Suppressor macrophage (primary cell): ENCODE measurements around the gene PABPN1L.
"Not testable (repeated sequence)": the region's sequence is repeated elsewhere in the genome, so short reads cannot be mapped to it uniquely, and the experiment has no call there.

ENCODE experiments used
- DNase-seq, 4 experiments: peaks; one replicate each; pipeline ENCODE4 v3.0.0-alpha.2; 2020 to 2022

The PABPN1L gene

DNA sequence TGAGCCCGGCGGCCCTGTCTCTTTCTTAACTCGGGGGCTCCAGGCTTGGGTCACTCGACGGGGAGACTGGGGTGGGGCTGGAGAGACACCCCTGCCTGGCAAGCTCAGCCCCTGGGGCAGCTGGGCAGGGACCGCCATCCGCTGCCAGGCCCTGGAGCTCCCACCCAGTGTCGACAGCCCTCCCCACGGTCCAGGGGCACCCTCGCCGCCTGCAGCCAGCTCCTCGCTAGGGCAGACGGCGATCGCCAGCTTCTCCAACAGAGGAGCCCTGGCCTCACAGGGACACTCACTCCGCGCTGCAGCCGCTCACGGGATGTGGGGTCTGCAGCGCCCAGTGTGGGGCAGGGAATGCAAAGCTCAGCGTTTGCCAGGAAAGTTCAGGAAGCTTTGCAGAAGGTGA lies 38.7 kb downstream of the PABPN1L start:
- DNase-seq: no peak

DNA sequence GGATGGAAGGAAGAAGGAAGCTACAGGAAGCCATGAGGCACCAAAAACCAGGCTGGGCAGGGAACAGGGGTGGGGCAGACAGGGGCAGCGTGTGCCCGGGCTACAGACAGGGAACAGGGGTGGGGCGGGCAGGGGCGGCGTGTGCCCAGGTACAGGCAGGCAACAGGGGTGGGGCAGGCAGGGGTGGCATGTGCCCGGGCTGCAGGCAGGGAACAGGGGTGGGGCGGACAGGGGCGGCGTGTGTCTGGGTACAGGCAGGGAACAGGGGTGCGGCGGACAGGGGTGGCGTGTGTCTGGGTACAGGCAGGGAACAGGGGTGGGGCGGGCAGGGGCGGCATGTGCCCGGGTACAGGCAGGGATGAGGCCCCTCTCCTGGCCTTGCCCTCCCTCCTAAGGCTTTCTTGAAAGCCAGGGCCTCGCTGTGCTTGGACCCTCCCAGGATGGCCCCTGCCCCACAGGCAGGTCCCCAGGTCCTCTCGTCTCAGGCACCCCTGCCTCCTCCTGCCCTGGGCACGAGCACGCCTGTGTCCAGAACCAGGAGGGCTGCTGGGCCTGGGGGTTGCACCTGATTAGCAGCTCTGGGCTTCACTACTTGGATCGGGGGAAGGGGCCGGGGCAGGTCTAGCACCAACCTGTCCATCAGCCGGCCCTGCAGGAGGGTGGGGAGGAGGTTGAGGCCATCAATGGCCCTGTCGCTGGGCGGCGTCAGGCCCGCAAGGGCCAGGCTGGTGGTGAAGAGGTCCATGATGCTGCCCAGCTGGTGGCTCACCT lies 40.2 kb downstream of the PABPN1L start:
- no peak for DNase-seq

DNA sequence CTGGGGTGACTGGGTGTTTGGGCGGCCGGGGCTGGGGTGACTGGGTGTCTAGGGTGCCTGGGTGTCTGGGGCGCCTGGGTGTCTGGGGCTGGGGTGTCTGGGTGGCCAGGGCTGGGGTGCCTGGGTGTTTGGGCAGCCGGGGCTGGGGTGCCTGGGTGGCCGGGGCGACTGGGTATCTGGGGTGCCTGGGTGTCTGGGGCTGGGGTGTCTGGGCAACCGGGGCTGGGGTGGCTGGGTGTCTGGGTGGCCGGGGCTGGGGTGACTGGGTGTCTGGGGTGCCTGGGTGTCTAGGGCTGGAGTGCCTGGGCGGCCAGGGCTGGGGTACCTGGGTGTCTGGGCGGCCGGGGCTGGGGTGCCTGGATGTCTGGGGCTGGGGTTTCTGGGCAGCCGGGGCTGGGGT lies 41.3 kb downstream of the PABPN1L start:
- no peak for DNase-seq

DNA sequence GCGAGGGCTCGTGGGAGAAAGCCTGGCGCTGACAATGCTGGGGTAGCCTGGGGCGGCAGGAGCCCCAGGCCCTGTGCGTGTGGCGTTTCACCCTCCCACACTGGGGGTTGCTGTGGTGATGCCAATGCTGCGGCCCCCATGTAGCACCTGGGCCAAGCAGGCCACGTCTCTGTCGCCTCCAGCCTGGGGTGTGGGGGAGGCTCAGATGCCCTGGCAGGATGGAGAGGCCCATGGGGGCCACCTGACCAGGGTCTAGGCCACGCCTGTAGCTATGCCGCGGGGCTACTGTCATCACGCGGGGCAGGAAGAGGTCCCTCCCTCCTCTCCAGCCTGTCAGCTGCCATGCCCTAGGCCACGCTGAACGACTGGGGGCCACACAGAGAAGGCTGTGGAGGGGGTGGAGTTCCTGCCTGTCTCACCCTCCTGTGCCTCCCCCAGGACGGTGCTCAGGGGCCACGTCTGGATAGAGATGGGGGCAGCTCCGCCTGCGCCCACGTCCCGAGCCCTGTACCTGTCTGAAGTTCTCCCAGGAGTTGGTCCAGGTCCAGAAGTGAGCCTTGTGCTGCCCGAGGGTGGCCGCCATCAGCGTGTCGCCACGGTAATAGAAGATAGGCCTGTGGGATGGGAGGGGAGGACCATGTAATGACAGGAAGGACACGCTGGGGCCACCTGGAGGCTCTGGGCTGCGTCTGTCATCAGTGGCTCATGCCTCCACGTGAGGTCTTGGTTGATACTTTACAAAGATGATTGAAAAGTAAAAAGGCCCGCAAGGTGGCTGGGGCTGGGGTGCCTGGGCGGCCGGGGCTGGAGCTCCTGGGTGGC lies 42.0 kb downstream of the PABPN1L start:
- DNase-seq: peak in 1 of 4 experiments; percentile 1

DNA sequence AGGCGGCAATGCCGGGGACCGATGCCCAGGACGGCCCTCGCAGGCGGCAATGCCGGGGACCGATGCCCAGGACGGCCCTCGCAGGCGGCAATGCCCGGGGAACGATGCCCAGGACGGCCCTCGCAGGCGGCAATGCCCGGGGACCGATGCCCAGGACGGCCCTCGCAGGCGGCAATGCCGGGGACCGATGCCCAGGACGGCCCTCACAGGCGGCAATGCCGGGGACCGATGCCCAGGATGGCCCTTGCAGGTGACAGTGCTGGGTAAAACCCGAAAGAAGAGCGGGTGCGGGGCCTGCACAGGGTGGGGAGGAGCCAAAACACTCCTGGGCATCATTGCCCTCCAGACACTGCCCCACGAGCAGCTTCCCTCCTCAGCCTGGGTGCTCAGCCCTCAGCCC lies 42.8 kb downstream of the PABPN1L start:
- not testable (repeated sequence) for DNase-seq

DNA sequence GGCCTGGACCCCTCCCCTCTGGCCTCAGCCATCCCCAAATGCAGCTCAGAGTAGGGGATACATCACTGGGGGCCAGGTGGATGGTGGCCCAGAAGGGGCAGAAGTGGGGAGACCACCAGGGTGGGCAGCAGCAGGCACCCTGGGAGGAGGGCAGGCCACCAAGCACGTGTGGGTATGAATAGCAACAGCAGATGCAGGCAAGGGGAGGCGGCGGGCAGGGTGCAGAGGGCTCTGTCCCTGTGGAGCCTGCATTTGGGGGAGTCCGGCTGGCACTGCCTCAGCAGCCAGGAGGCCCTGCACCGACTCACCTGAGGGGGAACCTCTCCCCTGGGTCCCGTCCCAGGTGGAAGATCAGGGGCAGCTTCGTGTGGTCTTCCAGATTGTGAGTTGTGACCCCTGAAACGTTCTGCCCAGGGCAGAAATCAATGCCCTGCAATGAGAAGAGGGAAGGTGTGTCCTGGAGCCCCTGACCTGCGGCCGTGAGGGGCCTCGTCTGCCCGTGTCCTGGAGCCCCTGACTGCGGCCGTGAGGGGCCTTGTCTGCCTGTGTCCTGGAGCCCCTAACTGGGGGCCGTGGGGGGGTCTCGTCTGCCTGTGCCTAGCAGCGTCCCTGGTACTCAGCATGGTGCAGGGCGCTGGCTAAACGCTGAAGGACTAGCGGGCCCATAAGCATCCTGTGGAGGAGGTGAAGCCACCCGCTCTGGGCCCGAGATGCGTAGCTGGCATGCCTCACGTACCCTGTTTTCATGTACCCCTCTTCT lies 44.0 kb downstream of the PABPN1L start:
- DNase-seq: no peak

DNA sequence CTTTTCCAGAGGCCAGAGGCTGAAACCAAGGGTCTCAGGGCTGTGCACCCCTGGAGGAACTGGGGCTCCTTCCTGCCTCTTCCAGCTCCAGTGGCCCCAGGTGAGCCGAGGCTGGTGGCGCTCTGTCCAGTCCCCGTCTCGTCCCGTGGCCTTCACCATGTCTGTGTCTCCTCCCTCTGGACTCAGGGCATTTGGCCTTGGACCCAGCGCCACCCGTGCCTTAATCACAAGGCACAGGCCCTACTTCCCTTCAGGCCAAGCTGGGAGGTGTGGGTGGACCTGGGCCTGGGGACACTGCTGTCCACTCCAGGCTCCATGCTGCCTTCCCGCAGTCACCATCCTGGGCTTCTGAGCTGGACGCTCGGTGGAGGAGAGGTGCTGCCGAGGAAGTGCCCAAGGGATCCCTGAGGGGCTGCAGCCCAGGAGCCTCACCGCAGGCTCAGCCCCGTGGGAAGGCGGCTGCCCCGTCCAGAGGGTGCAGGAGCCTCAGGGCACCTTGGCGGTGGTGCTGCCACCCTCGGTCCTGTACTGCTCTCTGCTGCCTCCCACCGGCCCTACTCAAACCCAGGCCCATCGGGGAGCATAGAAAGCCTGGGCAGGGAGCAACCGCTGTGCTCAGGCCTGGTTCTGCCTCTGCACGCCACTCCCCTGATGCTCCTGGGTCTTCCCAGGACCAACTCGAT lies 45.2 kb downstream of the PABPN1L start:
- DNase-seq: no peak

DNA sequence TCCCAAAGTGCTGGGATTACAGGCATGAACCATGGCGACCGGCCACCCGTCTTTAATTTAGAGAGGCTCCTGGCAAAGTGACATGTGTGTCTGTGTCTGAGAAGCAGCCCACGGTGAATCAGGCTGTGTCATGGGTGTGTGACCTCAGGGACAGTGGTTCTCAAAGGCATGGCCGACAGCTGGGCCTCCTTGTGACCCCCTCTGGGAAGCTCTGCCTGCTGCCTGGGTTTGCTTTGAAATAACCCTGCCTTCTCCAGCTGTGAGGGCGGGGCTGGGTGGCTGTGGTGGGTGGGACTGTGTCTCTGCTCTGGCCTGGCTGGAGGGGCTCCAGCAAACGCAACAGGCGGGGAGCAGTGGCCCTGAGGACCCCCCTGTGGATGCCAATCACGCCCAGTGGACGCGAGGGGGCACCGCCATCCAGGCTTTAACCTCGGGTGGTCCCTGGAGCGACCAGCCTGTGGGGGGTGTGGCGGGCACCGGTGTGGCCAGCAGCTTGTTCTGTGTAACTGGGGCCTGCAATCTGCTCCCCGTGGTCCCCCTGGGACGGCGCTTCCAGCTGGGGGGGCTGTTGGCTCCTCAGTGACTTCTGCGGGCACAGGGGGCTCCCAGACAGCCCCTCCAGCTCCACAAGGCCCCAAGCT lies 46.0 kb downstream of the PABPN1L start:
- DNase-seq: peak in 1 of 4 experiments; percentile 14

DNA sequence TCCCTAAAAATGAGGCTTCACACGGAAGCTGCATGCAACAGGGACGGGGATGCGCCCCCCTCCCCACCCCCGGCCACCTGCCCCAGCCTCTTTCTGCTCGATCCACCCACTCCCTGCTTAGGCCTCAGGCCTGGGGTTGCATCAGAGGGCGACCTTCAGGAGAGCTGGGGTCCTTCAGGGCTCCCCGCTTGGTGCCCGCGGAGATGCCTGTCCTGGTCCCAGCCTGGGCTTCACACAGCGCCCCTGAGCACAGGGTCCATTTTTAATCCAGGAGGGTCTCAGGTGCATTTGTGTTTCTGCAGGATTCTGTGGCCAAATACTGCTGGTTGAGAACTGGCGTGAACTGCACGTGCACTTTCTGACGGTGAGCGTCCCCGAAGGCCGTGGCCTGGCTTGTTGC lies 47.3 kb downstream of the PABPN1L start:
- no peak for DNase-seq

DNA sequence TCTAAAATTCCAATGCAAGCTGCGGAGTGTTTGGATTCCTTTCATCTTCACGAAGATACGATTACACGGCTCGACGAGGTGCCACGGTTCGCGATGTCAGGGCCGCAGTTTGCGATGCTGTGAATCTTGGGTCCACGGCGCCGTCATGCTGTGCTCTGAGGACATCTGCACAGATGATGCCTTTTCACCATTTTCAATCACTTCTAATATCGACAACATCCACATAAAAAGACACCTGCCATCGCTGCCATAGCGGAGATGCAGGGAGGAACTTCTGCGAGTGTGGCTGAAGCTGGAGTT lies 47.9 kb downstream of the PABPN1L start:
- DNase-seq: no peak

DNA sequence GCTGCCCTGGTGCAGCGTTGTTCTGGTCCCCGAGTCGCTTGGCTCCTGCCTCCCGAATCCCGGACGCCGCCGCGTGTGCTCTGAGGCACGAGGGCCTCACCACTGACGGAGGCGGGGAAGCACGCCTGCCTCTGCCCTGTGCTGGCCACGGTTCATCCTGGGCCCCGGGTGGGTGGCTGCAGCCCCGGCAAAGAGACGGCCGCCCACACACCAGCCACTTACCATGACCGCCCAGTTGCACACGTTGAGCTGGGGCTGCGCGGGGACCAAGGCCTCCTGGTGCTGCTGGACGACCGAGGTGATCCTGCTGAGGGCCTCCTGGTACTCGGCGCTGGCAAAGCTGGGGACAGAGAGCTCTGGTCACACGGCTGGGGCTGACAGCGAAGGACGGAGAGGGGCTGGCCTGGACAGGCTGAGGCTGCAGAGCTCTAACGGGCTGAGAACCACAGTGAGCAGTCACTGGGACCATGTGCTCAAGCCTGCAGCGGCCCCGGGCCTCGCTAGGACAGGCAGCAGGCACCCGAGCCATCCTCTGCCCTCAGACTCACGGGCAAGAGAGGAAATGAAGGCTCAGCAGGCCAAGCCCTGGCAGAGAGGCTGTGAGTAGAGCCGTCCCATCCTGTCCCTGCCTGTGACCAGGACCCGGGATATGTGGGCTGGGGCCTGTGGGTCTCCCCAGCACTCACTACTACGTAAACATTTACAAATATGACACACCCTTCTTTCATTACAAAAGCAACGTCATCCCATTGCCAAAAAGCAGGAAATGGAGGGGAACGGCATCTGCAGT lies 48.5 kb downstream of the PABPN1L start:
- peak in 1 of 4 experiments; percentile 6 for DNase-seq

DNA sequence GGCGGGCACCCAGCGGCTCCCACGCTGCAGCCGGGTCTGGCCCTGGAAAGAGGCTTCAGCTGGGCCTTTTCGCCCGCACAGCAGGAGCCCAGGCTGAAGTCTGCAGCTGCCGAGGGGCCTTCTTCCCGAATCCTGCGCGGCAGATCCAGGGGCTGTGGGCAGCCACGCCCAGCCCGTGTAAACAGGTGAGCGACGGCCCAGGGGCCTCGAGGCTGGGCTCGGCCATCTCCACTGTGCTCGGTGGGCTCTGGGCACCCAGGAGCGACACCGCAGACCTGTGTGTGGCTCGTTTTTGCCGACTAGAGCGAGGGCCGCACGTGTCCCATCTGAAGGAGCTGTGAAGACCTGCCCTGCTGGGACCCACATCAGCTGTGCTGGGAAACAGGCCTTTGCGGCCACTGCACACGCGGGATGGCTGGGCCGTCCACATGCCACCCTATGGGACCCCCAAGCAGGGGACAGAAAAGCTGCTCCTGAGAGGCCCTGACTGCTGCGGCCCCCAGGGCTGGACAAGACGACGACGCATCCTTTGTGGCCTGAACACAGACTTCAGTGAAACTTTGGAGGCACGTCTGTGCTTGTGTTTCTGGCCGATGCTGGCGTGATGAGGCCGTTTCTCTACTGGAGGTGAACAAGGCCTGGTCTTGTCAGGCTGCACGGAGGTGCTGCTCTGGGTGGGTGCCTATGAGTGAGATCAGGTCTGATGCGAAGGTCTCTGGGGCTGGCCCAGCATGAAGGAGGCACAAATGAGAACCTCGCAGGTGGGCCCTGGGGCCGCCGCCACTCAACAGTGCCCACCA lies 49.5 kb downstream of the PABPN1L start:
- no peak for DNase-seq

DNA sequence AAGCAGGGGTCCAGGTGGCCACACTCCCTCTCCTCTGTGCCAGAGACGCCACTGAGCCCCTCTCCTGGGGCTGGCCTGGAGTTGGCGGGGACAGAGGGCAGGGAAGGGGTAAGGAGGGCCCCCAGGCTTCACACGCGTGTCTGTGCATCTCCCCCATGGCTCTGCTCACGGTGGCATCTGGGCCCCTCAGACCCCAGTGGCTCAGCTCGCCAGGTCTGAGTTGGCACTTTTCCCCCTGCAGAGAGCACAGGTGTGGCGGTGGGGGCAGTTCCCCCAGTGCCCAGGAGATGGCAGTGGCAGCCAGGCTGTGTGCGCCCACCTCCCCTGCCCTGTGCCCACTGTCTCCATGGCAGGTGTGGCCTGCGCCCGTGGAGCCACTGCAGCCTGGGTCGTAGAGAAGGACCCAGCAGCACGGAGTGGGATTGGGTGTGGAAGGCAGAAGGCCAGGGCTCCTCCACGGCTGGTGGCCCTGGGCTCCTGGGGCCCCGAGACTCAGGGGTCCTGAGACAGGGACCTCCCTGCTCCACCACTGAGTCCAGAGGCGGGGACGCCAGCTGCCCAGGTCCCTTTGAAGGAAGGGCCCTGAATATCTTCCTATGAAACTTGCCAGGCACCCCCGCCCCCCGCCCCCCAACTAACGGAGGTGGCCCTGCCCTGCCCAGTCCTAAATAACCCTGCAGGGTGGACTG lies 50.4 kb downstream of the PABPN1L start:
- DNase-seq: peak; percentile 32 to 60 (median 38)

DNA sequence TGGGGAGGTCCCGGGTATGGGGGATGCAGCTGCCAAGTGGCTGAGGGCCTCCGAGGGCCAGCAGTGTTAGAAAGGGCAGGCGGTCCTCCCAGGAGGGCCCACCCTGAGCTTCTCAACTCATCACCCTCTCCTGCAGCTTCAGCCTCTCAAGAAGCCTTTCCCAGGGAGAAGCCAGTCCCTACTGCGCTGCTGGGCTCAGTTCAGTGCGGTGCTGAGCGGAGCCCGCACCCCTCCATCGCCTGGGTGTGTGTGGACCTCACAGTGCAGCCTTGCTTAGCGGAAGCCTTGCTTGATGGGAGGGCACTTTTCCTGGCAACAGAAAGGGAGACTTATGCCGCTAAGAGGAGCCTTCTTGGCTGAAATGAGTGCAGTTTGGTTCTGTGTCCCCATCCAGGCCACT lies 51.2 kb downstream of the PABPN1L start:
- DNase-seq: no peak

DNA sequence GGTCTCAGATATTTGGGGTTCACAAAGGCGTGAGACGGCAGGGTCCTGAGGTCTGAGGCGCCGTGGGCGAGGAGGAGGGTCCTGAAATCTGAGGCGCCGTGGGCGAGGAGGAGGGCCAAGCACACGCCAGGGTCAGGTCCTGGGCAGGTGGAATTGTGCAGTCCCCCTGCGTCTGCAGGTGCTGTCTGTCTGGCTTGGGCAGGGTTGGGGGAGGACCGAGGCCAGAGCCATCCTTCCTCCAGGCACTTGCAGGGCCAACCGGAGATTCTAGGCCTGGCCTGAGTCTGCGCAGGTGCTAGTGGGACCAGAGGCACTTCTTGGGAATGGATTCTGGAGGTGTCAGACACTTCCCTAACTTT lies 52.3 kb downstream of the PABPN1L start:
- no peak for DNase-seq
